Mesothelial cell of epicardium (in vitro differentiated cells): ENCODE results near the gene JAKMIP2. TPM values are rescaled to one million over a fixed set of nuclear protein-coding genes. Genes with fewer than 3 reads are reported as not detected.

Source experiments
- DNase-seq, 2 experiments: peaks; one replicate each; pipeline ENCODE4 v3.0.0; 2021; ENCODE audit warnings: low spot score in 2 of 2; ENCODE audit not compliant: unreplicated experiment in 2 of 2
- H3K27ac Mint-ChIP-seq: 2 replicates; pipeline ENCODE4 v1.8.0; 2021; ENCODE audit warnings: mixed read lengths
- H3K27me3 Mint-ChIP-seq: 2 replicates; pipeline ENCODE4 v1.8.0; 2021; ENCODE audit warnings: low read depth, mixed read lengths
- H3K36me3 Mint-ChIP-seq: 2 replicates; pipeline ENCODE4 v1.8.0; 2021; ENCODE audit warnings: mixed read lengths
- H3K4me1 Mint-ChIP-seq: 2 replicates; pipeline ENCODE4 v1.8.0; 2021; ENCODE audit warnings: mixed read lengths
- H3K4me3 Mint-ChIP-seq: 2 replicates; pipeline ENCODE4 v1.8.0; 2021; ENCODE audit warnings: mild to moderate bottlenecking, moderate library complexity, mixed read lengths
- H3K9me3 Mint-ChIP-seq: 2 replicates; pipeline ENCODE4 v1.8.0; 2021; ENCODE audit warnings: mixed read lengths
- total RNA-seq: library from RNA; stranded (reverse); gene quantifications from 3 replicates; pipeline ENCODE4 v1.2.1, GENCODE V29; 2021
- TF ChIP-seq, protein P1 (sequence below): fragments of 200-600 bp; sonication (generic); IDR thresholded peaks from one replicate; pipeline ENCODE4 v1.5.0; 2021; ENCODE audit warnings: antibody characterized with exemption; ENCODE audit not compliant: unreplicated experiment

Gene JAKMIP2
- total RNA-seq, 1 donor from 2014 or later, result 5.1 TPM

- peaks cover 18% of the 10 kb centered on the region for H3K4me1 Mint-ChIP-seq
- DNase-seq, result no peak
- no peak overlapping the region for H3K4me3 Mint-ChIP-seq
- TF ChIP-seq, protein P1, sequence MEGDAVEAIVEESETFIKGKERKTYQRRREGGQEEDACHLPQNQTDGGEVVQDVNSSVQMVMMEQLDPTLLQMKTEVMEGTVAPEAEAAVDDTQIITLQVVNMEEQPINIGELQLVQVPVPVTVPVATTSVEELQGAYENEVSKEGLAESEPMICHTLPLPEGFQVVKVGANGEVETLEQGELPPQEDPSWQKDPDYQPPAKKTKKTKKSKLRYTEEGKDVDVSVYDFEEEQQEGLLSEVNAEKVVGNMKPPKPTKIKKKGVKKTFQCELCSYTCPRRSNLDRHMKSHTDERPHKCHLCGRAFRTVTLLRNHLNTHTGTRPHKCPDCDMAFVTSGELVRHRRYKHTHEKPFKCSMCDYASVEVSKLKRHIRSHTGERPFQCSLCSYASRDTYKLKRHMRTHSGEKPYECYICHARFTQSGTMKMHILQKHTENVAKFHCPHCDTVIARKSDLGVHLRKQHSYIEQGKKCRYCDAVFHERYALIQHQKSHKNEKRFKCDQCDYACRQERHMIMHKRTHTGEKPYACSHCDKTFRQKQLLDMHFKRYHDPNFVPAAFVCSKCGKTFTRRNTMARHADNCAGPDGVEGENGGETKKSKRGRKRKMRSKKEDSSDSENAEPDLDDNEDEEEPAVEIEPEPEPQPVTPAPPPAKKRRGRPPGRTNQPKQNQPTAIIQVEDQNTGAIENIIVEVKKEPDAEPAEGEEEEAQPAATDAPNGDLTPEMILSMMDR, result no peak
- H3K9me3 Mint-ChIP-seq, result no peaks in the 10 kb centered on the region
- no peaks in the 10 kb centered on the region for H3K27me3 Mint-ChIP-seq
- H3K27ac Mint-ChIP-seq, result peak overlapping the region; percentile 0
- H3K36me3 Mint-ChIP-seq, result no peaks in the 10 kb centered on the region
These were observed 30.5 kb downstream of the JAKMIP2 start for GRCh38 chr5:147752033-147752432.

DNA sequence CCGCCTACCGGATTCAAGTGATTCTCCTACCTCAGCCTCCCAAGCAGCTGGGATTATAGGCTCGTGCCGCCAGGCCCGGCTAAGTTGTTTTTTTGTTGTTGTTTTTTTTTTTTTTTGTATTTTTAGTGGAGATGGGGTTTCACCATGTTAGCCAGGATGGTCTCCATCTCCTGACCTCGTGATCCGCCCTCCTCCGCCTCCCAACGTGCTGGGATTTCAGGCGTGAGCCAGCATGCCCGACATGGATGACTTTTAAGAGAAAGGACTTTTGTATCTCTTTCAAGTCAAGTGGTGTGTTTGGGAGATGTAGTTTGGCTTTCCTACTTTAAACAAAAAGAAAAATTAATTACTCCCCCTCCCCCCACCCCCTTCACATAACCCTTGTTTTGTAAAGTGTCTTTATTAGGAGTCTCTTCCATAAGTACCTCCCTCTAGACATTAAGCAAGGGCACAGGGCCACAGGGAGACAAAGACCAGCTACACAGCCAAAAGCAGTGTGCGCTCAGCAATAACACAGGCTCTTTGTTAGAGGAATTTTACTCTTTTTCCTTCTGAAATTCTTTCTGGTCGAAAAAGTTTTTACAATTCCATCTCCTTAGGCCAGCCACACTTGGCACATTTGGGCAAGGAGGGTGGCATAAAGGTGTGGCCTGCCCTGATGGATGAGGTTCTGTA is 31.2 kb downstream of the JAKMIP2 start:
- Mint-ChIP-seq H3K9me3 (no peaks in the 10 kb centered on the region), H3K4me3 (no peak overlapping the region), H3K27ac (peak overlapping the region; percentile 0), H3K4me1 (peaks cover 18% of the 10 kb centered on the region), H3K36me3 (no peaks in the 10 kb centered on the region), H3K27me3 (no peaks in the 10 kb centered on the region)
- no peak for DNase-seq
- TF ChIP-seq, protein P1, result no peak

- Mint-ChIP-seq H3K4me3 (no peak overlapping the region), H3K27ac (no peak overlapping the region), H3K36me3 (no peaks in the 10 kb centered on the region), H3K9me3 (no peaks in the 10 kb centered on the region), H3K4me1 (peaks cover 22% of the 10 kb centered on the region), H3K27me3 (no peaks in the 10 kb centered on the region)
- DNase-seq, result no peak
- TF ChIP-seq, protein P1, result no peak
These were observed 32.5 kb downstream of the JAKMIP2 start for GRCh38 chr5:147750065-147750464.

DNA sequence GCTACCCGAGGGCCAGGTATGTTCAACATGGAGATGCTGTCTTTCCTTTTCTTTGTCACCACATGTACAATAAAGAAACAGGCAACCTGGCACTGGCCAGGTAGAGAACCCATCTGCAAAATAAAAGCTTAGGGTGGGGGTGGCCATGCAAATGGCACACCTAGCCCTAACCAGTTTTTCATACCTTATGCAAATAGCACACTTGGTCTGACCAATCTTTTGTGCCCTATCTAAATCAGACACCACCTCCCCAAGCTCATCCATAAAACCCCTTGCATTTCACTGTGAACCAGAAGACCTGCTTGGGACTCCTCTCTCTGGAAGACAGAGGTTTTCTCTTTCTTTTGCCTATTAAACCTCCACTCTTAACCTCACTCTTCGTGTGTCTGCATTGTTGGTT is 33.9 kb downstream of the JAKMIP2 start:
- H3K27ac Mint-ChIP-seq, result no peak overlapping the region
- H3K36me3 Mint-ChIP-seq, result no peaks in the 10 kb centered on the region
- H3K4me1 Mint-ChIP-seq, result peaks cover 23% of the 10 kb centered on the region
- TF ChIP-seq, protein P1, result no peak
- no peak overlapping the region for H3K4me3 Mint-ChIP-seq
- no peaks in the 10 kb centered on the region for H3K27me3 Mint-ChIP-seq
- no peaks in the 10 kb centered on the region for H3K9me3 Mint-ChIP-seq
- no peak for DNase-seq

DNA sequence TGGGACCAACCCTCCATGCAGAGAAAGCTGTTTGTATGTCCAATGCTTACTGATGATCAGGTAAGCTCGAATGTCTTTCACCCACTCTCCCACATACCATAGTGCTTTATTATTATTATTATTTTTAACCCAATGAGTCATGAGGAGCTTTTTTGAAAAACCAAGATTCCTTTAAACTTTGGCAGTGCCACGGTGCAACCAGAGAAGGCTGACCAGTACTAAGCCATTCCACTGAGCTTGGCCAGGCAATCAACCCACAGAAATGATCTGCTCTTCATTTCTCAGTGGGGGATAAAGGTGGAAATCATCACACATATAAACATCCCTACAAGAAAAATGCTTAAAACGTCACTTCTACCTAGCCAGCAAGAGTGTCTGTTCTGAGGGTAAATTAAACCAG is 35.5 kb downstream of the JAKMIP2 start:
- Mint-ChIP-seq H3K27ac (no peak overlapping the region), H3K4me3 (no peak overlapping the region), H3K27me3 (no peaks in the 10 kb centered on the region), H3K36me3 (no peaks in the 10 kb centered on the region), H3K9me3 (no peaks in the 10 kb centered on the region), H3K4me1 (peaks cover 24% of the 10 kb centered on the region)
- TF ChIP-seq, protein P1, result no peak
- DNase-seq, result no peak
